HL-60 (cell line): Measurements from ENCODE around the gene KIF22.

Experiments
- CTCF ChIP-seq: IDR thresholded peaks from one replicate; pipeline ENCODE4 v1.5.1; 2011; ENCODE audit warnings: low read length, control low read depth, inconsistent platforms; ENCODE audit not compliant: insufficient read depth
- GABPA ChIP-seq: IDR thresholded peaks from 2 replicates; pipeline ENCODE4 v1.6.1; 2012; ENCODE audit warnings: low read depth
- POLR2AphosphoS5 ChIP-seq: IDR thresholded peaks from 2 replicates; pipeline ENCODE4 v1.6.1; 2012; ENCODE audit warnings: low read depth
- REST ChIP-seq: IDR thresholded peaks from 2 replicates; pipeline ENCODE4 v1.6.1; 2012; ENCODE audit warnings: low read depth; ENCODE audit not compliant: insufficient replicate concordance
- SPI1 ChIP-seq: IDR thresholded peaks from 2 replicates; pipeline ENCODE4 v1.6.1; 2012; ENCODE audit warnings: low read depth, mild to moderate bottlenecking, borderline replicate concordance

DNA sequence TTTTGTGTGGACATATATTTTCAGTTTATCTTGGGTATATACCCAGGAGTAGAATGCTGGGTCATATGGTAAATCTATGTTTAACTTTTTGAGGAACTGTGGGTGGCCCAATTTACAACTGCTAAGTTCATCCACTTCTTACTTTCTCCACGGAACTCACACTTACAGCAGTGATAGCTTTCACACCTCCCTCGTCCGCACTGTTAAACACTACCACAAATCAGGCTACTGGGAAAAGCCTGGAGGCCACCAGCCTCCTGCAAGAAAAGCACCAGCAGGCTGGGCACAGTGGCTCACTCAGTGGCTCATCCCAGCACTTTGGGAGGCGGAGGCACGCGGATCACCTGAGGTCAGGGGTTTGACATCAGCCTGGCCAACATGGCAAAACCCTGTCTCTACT is 27.2 kb upstream of the KIF22 start:
- no peak for TF ChIP-seq CTCF
- TF ChIP-seq SPI1 = peak; percentile 29; the same call in 1 of the 2 replicates
- TF ChIP-seq POLR2AphosphoS5 = no peak
- no peak for TF ChIP-seq REST
- no peak for TF ChIP-seq GABPA
